Measurements from ENCODE around the gene FGFR3. TPM values are rescaled to one million over a fixed set of nuclear protein-coding genes. Genes with fewer than 3 reads are reported as not detected.

Gene FGFR3
- total RNA-seq, 1 donor from 2014 or later, result 169 TPM

GRCh38 chr4:1851575-1852410 is 58.7 kb downstream of the FGFR3 start:
- no peak for DNase-seq (ENCODE audit: low spot score, unreplicated experiment)
- Mint-ChIP-seq H3K4me1 (ENCODE audit: low read depth) (peaks cover 10% of the 10 kb centered on the region), H3K27ac (no peak overlapping the region)

GRCh38 chr4:1852904-1853623 is 60.0 kb downstream of the FGFR3 start:
- Mint-ChIP-seq H3K27me3 (no peaks in the 10 kb centered on the region), H3K4me1 (ENCODE audit: low read depth) (peaks cover 15% of the 10 kb centered on the region), H3K27ac (peak overlapping the region; percentile 76), H3K4me3 (ENCODE audit: low read depth) (peak overlapping the region; percentile 42), H3K36me3 (ENCODE audit: insufficient read depth) (no peaks in the 10 kb centered on the region), H3K9me3 (ENCODE audit: low read depth) (no peaks in the 10 kb centered on the region)
- DNase-seq (ENCODE audit: low spot score, unreplicated experiment), result no peak
- TF ChIP-seq CTCF (IDR thresholded peaks at IDR 0.05; ENCODE audit: unreplicated experiment), result no peak

More at GRCh38 chr4:1851575-1852410, 58.7 kb downstream of the FGFR3 start:
- no peak for TF ChIP-seq CTCF (IDR thresholded peaks at IDR 0.05; ENCODE audit: unreplicated experiment)
- Mint-ChIP-seq H3K9me3 (ENCODE audit: low read depth) (no peaks in the 10 kb centered on the region), H3K4me3 (ENCODE audit: low read depth) (no peak overlapping the region), H3K36me3 (ENCODE audit: insufficient read depth) (peaks cover 1% of the 10 kb centered on the region), H3K27me3 (no peaks in the 10 kb centered on the region)

- H3K4me1 Mint-ChIP-seq (ENCODE audit: low read depth), result peaks cover 15% of the 10 kb centered on the region
- no peaks in the 10 kb centered on the region for H3K9me3 Mint-ChIP-seq (ENCODE audit: low read depth)
- DNase-seq (ENCODE audit: low spot score, unreplicated experiment), result no peak
- TF ChIP-seq CTCF (IDR thresholded peaks at IDR 0.05; ENCODE audit: unreplicated experiment), result no peak
- peak overlapping the region; percentile 67 for H3K27ac Mint-ChIP-seq
- no peaks in the 10 kb centered on the region for H3K36me3 Mint-ChIP-seq (ENCODE audit: insufficient read depth)
- H3K4me3 Mint-ChIP-seq (ENCODE audit: low read depth), result peak overlapping the region; percentile 78
- H3K27me3 Mint-ChIP-seq, result peaks cover 3% of the 10 kb centered on the region
Observed at GRCh38 chr4:1854752-1855151, 61.7 kb downstream of the FGFR3 start.

- Mint-ChIP-seq H3K4me3 (ENCODE audit: low read depth) (peak overlapping the region; percentile 78), H3K36me3 (ENCODE audit: insufficient read depth) (no peaks in the 10 kb centered on the region), H3K4me1 (ENCODE audit: low read depth) (peaks cover 15% of the 10 kb centered on the region), H3K27ac (no peak overlapping the region), H3K27me3 (peaks cover 3% of the 10 kb centered on the region), H3K9me3 (ENCODE audit: low read depth) (no peaks in the 10 kb centered on the region)
- peak; percentile 25 for DNase-seq (ENCODE audit: low spot score, unreplicated experiment)
- TF ChIP-seq CTCF (IDR thresholded peaks at IDR 0.05; ENCODE audit: unreplicated experiment), result no peak
Observed at GRCh38 chr4:1855333-1856070, 62.4 kb downstream of the FGFR3 start.
